ENCODE measurements around the gene C8G.

Gene C8G

DNA sequence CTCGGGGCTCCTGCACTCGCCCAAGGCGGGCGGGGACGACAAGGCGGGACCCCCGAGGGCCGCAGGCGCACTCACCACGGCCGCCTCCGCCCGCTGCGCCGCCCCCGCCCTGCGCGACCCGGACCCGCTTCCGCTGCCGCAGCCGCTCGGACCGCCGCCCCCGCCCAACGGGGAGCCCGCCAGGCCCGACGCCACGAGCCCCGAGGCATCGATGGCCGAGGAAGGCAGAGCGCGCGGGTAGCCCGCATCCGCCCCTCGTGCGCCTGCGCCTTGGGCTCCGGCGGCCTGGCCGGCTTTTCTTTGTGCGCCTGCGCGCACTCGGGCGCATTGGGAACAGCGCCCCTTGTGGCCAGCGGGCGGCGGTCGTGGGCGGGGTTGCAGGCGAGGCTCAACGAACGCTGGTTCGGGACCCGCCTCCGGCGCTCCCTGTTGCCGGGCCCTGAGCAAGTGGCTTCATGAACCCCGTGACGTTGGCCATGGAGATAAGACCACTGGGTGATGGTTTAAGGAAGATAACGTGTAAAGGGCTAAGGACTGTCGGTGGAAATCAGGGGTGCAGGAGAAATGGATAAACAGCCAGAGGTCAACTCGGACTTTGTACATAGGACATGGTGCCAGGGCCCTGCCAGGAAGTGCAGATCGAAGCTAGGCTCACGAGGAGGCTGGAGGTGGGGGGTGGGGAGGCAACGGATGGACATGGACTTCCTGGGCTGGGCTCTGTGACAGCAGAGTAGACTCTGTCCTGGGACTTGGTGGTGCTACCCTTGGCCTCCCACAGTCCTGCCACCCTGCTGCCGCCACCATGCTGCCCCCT is at the start of gene C8G, which contains the start of gene FBXW5:
Gene C8G, plus strand, starts transcription at position 725 of the 814 bp plus-strand sequence. Its CDS starts 78 bp downstream, at position 803.
Gene FBXW5, minus strand, starts transcription at position 220 of the 814 bp plus-strand sequence. CDS start 655 bp downstream, outside the sequence.
- DNase-seq = peak; percentile 91 to 95

DNA sequence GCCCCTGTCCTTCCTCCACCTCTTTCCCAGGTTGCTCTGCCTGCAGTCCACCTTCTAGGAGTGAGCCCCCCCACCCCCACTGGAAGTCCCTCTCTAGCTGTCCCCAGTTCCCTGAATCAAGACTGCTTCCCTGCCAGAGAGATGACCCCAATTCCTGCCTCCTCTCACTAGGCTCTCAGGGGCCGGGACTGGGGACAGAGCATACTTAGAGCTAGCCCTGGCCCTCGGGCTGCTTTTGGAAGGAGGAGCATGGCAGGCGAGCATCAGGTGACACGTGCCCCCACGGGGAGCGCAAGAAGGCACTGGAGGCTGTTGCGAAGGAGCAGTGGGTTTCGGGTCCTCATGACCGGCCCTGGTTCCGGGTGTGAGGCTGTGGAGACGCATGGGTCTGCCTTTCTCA is 49.0 kb upstream of the C8G start:
- no peak for DNase-seq

DNA sequence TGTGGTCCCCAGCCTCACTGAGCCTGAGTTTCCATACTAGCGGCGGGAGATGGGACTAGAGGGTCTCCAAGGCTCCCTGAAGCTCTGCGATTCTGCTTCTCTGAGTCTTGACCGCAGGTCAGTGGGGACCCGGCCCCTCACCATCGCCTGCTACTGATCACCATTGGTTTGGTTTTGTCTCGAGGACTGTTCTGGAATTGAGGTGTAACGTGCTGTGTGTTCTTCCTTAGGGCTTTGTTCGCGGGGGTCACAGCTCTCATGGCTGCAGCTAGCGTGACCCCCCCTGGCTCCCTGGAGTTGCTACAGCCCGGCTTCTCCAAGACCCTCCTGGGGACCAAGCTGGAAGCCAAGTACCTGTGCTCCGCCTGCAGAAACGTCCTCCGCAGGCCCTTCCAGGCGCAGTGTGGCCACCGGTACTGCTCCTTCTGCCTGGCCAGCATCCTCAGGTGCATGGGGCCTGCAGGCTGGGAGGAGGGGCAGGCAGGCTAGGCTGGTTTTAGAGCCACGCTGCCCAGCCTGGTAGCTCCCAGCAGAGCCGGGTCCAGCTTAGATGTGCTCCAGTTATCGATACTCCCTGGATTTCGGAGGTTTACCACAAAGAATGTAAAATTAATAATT is 46.5 kb upstream of the C8G start:
- DNase-seq = no peak

DNA sequence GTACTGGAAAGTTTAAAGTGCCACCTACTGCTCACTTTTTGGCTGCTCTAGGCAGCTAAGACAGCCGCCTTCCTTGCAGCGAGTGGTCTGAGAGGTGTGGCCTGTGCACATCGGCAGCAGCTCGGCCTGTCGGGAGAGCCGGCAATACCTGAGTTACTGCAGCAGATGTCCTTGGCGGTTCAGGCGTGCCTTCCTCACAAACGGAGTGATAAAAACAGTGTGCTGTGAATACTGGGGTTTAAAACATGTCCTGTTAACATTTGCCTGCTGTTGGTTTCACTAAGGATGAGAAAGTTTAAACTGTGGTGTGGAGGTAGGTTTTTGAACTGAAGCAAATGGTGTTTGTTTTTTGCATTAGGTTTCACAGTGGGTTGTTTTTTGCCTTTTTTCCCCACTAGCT is 45.8 kb upstream of the C8G start:
- DNase-seq = no peak

DNA sequence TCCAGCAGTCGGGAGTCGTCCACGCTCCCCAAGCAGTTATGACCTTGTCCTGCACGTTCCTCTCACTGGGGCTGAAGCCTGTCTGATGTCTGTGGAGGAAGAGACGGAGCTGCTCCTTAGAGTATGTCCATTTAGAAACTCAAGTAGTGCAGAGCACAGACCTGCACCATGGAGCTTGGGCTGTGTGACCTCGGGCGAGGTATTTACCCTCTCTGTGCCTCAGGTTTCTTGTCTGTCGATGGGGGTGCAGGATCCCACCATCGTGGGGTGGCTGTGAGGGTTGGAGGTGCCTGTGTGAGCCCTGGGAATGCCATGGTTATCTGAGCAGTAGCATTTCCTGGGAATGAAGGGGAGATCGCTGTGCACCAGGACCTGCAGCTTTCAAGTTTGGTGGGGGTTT is 44.5 kb upstream of the C8G start:
- DNase-seq = no peak

DNA sequence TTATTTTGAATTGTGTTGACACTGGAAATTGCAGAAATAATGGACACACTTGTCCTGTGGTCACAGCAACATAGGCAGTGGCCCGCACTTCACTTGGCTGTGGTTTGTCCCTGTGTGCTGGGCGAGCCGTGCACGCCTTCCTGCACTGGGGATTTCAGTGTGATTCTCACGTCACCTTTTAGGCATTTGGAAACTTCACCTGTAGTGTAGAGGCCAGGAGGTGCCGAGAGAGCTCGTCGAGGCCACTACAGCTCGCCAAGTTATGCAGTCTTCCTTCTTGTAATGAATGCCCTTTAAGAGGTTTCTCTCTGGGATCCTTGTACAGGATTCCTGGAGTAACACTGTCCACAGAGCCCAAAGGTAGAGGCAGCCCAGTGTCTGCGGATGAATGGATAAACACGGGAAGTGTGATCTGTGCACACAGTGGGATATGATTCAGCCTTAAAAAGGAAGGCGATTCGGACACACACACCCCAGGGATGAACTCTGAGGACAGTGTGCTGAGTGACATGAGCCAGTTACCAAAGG is 44.0 kb upstream of the C8G start:
- no peak for DNase-seq

DNA sequence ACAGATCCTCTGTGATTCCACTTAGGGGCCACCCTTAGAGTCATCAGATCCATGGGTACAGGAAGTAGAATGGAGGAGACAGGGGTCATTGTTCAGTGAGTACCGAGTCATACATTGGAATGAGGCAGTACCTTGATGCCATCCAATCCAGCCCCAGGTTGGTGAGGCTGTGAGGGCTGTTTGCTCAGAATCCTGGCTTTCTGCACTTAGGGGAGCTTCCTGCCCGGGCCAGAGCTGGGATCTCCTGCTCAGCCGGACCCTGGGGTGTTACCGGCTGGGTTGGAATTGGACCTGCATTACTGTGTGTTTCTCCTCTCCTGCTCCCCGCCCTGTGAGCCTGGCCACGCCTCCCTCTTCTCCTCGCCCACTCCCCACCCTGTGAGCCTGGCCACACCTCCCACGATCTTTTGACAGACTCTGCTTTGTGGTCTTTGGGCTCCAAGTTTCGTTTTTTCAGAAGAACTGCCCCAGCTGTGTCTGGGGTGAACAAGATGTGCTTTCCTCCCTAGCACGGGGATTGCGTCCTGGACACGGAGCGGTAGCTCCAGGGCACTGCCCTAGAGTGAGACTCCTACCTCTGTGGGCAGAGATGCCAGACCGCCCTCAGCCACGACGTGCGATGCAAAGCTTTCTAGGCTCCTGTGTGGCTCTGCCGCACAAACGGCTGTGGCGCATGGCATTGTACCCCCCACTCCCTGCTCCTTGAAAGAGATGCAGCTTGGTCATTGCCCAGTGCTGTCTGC is 43.4 kb upstream of the C8G start:
- DNase-seq = peak; percentile 71 to 87

DNA sequence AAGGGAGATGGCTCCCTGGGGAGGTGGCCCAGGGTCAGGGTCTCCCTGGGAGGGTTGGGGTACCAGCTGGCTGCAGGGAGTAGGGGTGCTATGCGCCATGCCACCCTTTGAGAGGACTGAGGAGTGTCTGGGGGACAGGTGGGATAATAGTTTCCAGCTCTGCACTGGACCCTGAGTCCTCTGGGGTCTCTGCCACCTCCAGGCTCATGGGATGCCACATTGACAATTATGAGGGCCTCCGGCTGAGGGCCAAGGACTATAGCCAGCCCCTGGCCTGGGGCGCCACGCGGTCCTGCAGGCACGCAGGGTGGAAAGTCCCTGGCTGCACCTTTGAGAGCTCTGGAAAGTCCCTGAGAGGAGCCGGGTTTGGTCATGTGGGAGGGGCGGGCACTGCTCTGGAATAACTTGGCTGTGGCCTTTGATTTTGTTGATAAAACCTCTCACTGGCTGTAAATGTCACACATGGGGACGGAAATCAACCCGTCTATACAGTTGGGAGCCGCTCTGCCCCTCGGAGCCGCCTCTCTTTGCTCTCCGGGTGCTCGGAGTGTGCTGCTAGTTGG is 42.7 kb upstream of the C8G start:
- DNase-seq = peak; percentile 77 to 90

DNA sequence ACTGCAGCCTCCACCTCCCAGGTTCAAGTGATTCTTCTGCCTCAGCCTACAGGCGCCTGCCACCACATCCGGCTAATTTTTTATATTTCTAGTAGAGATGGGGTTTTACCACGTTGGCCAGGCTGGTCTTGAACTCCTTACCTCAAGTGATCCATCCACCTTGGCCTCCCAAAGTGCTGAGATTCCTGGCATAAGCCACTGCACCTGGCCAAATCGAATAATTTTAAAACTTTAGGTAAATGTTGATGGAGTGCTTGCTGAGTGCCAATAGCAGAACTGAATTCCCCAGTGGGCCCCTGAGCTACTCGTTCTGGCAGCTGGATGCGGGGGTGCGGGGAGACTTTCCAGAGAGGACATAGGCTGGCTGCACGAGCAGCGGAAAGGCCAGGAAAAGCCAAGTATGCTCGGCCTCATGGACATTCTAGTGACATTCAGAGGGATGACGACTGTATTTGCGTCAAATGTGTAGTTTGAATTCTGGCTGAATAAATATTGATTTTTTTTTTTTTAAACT is 41.9 kb upstream of the C8G start:
- DNase-seq = no peak

DNA sequence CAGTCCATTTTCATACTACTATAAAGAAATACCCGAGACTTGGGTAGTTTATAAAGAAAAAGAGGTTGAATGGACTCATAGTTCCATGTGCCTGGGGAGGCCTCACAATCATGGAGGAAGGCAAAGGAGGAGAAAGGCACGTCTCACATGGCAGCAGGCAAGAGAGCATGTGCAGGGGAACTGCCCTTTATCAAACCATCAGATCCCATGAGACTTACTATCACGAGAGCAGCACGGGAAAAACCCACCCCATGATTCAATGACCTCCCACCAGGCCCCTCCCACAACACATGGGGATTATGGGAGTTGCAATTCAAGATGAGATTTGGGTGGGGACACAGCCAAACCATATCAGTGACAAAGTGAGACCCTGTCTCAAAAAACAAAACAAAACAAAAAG is 38.8 kb upstream of the C8G start:
- DNase-seq = no peak

DNA sequence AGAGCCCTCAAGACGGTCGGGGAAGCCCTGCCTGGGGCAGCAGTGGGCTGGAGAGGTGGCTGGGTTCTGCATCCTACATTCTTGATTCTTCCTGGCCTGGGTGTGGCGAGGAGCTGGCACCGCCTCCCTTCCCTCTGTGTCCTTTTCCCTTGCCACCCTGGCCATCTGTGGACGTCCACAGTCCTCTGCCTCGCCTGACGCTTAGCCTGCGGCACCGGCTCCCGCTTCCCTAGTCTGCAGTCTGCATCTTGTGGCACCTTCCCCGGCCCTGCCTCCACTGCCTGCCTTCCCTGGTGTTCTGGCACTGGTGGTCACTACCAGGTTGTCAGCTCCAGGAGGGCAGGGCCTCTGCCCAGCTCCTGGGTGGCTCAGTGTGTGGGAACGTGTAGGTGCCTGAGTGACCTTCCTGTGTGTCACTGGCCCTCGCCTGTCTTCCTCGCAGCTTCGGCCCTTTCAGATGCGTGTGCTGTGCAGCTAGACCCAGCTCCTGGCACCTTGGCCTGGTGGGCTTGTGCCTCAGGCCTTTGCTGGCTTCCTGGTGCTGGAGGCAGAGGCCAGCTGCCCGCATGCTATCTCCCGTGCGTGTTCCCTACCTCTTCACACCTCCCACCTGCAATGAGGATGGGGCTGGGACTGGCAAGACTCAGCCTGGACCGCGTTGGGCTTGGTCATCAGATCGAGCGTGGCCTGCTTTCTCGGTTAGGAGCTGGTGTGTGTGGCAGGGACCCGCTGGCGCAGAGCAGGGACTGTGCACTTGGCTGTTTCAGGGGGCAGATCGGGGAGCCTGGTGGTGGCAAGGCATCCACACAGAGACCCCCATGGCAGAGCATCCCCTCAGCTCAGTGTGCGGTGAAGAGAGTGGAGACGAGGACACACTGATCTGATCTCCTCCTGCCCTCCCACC is 37.8 kb upstream of the C8G start:
- no peak for DNase-seq

DNA sequence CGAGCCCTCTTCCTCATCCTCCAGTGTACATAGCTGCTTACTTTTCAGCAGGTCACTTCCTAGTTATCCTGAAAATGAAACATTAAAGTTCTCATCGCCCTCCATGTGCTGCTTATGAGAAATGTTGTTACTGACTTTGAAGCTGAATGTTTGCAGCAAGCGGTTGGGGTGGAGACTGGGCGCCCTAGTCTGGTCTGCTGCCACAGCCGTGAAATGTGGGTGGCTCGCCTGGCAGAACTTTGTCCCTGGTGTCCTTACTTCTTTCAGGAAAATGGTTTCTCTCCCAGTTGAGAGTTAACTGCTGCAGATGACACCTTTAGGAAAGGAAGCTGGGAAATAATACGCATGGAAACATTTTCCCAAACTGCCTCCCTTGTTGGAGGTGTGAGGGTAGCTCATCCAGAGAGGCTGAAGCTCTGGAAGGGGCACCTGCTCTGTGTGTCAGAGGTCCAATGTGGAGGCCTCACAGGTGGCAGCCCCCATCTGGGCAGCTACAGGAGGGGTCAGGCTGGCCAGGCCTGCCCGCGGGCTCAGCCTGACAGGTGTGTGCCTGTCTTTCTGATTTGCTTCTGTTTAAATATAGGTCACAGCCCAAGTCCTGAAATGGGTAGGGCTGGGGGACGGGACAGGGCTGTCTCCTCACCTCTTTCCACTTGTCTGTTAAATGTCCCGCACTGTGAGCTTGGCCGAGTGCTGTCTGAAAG is 34.7 kb upstream of the C8G start:
- DNase-seq = no peak

DNA sequence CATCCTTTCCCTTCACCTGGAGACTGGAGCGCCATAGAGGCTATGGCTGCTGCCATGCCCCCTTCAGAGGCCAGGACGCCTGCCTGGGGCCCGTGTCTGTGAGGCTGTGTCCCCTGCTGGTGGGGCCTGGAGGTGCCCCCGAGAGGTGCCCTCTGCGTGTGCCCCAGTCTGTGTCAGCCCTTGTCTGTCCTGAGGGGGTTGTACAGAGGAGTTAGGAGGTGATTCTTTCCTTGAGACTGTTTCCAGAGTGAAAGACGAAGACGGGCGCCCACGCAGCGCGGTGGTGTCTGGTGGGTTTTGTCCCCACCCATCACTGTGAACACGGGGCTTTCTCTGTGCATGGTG is 34.2 kb upstream of the C8G start:
- no peak for DNase-seq

DNA sequence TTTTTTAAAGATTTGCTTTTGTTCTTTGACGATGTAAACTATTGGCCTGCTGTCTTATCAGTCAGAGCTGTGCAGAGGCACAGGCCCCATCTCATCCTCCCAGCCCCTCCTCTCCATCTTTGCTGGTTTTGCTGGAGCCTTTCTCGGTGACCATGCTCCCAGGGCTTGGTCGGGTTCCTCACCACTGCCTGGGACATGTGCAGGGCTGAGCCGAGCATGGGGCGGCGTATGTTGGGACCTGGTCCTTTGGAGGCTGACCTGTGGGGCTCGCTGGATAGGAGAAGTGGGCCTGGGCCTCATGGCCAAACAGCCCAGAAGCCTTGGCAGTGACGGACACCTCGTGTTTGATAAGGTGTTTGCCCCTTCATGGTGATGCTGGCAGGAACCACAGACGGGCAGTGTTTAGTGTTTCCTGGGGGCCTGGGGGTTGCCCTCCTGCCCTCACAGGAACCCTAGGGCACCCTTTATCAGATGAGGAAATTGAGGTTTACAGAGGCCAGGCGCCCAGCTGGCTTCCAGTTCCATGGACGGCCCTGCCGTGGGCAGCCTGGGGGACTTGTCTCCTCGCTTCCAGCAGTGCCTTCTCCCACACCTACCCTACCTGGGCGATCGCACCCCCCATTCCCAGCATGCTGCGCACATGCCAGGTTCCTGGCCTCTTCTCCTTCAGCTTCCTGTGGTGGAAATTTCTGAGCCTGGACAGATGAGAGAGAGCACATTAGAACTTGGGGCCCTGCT is 31.2 kb upstream of the C8G start:
- DNase-seq = no peak

DNA sequence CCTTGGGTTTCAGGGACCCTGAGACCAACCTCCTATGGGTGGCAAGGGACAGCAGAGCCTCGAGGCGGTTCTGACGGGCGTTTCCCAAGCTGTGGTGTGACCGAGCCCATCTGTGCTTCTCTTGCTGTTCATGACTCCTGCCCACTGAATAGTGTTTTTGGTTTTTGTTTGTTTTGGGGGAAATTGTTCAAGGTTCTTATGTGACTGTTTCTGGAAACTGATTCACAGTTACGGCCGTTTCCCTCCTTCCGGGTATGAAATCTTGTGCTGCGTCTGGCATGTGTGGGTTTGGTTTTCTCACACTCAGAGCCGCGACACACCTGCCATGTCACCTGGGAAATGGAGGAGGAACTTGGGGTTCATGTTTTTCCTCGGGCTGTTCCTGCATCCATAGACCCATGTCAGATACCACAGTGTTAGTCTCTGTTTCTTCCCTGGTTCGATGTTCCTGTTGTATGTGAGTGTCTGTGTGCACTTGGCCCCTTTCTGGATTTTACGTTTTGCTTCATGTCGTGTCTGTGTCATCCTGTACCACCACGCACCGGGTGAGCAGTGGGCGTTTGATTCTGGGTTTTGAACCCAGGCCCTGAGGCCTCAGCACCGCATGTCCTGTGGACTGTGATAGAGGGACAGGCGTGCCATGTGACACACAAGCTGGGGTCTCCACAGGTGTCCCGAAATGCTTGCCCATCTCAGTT is 29.3 kb upstream of the C8G start:
- DNase-seq = no peak

DNA sequence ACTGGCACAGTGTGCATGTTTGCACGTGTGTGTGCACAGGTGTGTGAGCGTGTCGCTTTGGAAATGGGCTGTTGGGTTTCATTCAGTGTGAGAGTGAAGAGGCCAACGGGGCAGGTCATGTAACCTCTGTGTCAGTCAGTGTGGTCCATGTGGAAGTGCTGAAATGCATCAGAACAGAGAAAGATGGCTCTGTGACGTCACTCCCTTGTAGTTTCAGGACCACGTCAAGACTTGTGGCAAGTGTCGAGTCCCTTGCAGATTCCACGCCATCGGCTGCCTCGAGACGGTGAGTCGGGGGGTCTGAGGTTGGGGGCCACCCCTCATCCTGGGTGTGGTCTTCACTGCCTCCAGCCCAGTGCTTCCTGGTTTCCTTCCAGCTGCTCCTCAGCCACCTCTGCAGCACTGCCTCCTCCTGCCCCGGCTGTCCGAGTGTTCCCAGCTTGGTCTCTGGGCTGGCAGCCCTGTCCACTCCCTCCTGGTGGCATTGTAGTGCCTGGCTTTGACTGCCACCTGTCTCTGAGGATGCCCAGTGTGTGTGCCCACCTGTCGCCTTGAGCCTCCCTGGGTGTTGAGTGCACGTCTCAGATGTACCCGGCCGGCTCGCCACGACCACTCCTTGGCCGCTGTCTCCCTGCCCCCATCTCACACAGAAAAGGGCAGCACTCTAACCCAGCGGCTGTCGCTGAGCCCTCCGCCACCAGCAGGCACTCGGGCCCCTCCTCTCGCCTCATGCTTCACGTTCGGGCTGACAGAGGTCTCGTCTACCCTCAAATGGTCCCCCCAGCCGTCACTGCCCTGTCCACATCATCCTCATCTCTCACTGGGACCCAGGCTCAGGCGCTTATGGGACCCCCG is 28.5 kb upstream of the C8G start:
- no peak for DNase-seq

DNA sequence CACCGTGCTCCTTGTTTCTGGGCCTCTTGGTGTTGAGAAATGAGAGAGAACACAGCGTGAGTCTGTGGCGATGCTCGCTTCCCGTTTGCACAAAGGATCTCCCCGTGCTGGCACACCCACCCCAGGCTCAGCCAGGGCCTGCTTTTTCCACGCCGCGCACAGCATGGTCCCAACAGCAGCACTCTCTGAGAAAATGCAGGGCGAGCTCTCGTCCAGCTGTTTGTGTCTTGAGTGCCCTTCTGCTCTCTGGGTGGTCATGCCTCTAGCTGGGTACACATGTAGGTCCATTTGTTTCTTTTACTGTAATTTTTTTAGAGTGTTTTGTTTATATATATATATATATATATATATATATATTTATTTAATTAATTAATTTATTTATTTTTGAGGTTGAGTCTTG is 27.1 kb upstream of the C8G start:
- no peak for DNase-seq

DNA sequence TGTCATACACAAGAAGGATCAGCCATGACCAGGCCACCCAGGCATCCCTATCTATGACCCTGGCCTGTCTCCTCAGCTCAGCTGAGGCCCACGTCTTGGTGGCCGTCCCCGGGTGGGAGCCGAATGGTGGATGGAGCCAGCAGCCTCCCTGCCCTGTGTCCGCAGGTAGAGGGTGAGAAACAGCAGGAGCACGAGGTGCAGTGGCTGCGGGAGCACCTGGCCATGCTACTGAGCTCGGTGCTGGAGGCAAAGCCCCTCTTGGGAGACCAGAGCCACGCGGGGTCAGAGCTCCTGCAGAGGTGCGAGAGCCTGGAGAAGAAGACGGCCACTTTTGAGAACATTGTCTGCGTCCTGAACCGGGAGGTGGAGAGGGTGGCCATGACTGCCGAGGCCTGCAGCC is 25.0 kb upstream of the C8G start:
- no peak for DNase-seq

DNA sequence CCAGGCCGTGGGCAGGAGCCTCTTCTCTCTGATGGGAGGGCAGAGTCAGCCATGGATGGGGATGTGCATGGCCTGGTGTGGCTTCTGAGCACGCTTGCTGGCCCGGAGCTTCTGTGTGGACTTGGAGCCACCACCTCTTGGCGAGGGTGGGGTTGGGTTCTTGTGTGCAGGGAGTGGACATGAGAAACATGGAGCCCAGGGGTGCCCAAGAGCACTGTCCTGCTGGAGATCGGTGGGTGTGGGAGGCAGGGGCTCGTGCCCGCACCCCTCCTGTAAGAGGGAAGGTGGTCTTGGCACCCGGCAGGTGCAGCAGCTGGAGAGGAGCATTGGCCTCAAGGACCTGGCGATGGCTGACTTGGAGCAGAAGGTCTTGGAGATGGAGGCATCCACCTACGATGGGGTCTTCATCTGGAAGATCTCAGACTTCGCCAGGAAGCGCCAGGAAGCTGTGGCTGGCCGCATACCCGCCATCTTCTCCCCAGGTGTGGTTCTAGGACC is 24.3 kb upstream of the C8G start:
- no peak for DNase-seq

All from stimulated activated CD4-positive, alpha-beta T cell treated with anti-CD3 and anti-CD28 coated beads, Interleukin-4, amount 100 ng/mL, for 4 hours (primary cell).